ENCODE data around the gene ALDH1B1. TPM values are rescaled to one million over a fixed set of nuclear protein-coding genes. Genes with fewer than 3 reads are reported as not detected.
A peak's percentile ranks its signal among the peaks of the same experiment; 100 is the strongest.

ALDH1B1 gene
- 100 to 1,000 TPM in 2 of 4 donors, 10 to 100 TPM in 2; 35.7 to 162 (median 101) TPM for total RNA-seq
- polyA plus RNA-seq: 10 to 100 TPM; 19.2 to 45.0 (median 24.0) TPM

DNA sequence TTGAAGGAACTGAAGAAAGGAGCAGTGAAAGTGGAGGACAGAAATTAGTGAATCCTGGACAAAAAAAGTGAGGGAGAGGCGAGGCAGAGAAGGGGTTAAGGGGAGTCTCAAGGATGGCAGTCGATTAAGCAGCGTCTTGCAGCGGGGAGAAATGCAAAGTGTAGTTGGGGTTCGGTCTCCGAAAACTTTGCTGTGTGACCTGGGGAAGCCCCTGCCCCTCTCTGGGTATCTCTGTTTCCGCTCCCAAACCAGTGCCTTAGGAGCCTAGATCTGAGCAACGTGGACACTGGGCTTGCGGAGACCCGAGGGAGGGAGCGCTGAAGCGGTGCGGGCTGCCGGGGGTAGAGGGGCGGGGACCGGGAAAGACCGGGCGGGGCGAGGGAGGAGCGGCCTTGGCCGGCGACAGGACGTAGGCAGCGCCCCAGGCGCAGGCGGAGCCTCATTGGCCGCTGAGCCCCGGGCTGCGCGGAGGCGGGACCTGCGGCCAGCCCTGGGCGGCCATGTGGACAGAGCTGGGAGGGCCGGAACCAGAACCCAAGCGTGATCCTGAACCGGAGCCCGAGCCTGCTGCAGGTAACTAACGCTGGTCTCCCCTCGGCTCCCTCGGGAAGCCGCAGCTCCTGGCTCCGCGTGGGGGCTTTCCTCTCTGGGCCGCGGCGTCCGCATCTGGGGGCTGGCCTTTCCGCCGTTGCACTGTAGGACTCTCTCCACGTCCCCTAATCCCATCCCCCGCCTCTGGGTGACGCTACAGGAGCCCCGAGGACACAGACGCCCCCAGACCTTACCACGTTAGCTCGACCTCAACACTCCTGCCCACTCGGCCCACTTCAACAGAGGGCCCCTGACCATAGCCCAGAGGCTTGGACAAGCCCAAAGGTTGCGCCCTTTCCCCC lies at the start of gene ALDH1B1:
ALDH1B1 (plus strand) TSS at position 468 of the 893 bp plus-strand sequence. CDS start 3,047 bp downstream, outside the sequence.
- 0 to 1% methylated on average over 58 of the region's 58 CpGs for WGBS, 2 donors
- DNase-seq: peak; percentile 93
- H3K4me3 ChIP-seq: peak within 1 kb of the TSS; percentile 64 to 88 (median 72)
- H3K9me3 ChIP-seq: no peaks in the 10 kb centered on the region
- H3K4me1 ChIP-seq: peaks cover 0 to 84% (median 59%) of the 10 kb centered on the region in 4 donors
- H3K27me3 ChIP-seq: no peaks in the 10 kb centered on the region
- intact Hi-C loops (cut with DNase I): loop anchor here (5.0 to 10.0 kb wide), 5 partner anchors 328 to 1818 kb away; partner anchors contain the start of genes MELK, POLR1E, SHB and TOMM5
- H3K36me3 ChIP-seq: peaks cover 12 to 20% (median 17%) of the 10 kb centered on the region in 4 donors
- H3K27ac ChIP-seq: peak within 1 kb of the TSS; percentile 84 to 97 (median 88)
- TF ChIP-seq EP300 (IDR thresholded peaks at IDR 0.05) (peak in 1 of 4 donors; percentile 7), POLR2AphosphoS5 (IDR thresholded peaks at IDR 0.05) (peak; percentile 63 to 91 (median 86)), POLR2A (IDR thresholded peaks at IDR 0.05) (peak; percentile 65 to 75), CTCF (IDR thresholded peaks at IDR 0.05) (no peak)

- WGBS, 2 donors: 92 to 95% methylated on average over 3 of the region's 3 CpGs
- H3K27me3 ChIP-seq: no peaks in the 10 kb centered on the region
- no peak for TF ChIP-seq POLR2AphosphoS5 (IDR thresholded peaks at IDR 0.05)
- no peak for TF ChIP-seq POLR2A (IDR thresholded peaks at IDR 0.05)
- TF ChIP-seq CTCF (IDR thresholded peaks at IDR 0.05): no peak
- TF ChIP-seq EP300 (IDR thresholded peaks at IDR 0.05): no peak
- intact Hi-C loops (cut with DNase I): no loop called here
- no peaks in the 10 kb centered on the region for H3K36me3 ChIP-seq
- peaks cover 0 to 9% (median 0%) of the 10 kb centered on the region in 4 donors for H3K4me1 ChIP-seq
- DNase-seq: peak; percentile 26
- H3K9me3 ChIP-seq: no peaks in the 10 kb centered on the region
- H3K27ac ChIP-seq: no peak overlapping the region
- H3K4me3 ChIP-seq: no peak overlapping the region
Measured at GRCh38 chr9:38343037-38343436, 49.5 kb upstream of the ALDH1B1 start.

GRCh38 chr9:38343552-38343951 lies 49.0 kb upstream of the ALDH1B1 start:
- TF ChIP-seq POLR2AphosphoS5 (IDR thresholded peaks at IDR 0.05) (no peak), POLR2A (IDR thresholded peaks at IDR 0.05) (no peak), CTCF (IDR thresholded peaks at IDR 0.05) (no peak), EP300 (IDR thresholded peaks at IDR 0.05) (no peak)
- WGBS, 2 donors: 90 to 94% methylated on average over 6 of the region's 6 CpGs
- Histone ChIP-seq H3K9me3 (no peaks in the 10 kb centered on the region), H3K27me3 (no peaks in the 10 kb centered on the region), H3K27ac (no peak overlapping the region), H3K36me3 (no peaks in the 10 kb centered on the region), H3K4me1 (peaks cover 0 to 9% (median 0%) of the 10 kb centered on the region in 4 donors), H3K4me3 (no peak overlapping the region)
- intact Hi-C loops (cut with DNase I): no loop called here
- DNase-seq: no peak

- H3K4me3 ChIP-seq: no peak overlapping the region
- intact Hi-C loops (cut with DNase I): no loop called here
- no peaks in the 10 kb centered on the region for H3K27me3 ChIP-seq
- H3K27ac ChIP-seq: no peak overlapping the region
- peaks cover 0 to 4% (median 0%) of the 10 kb centered on the region in 4 donors for H3K4me1 ChIP-seq
- H3K36me3 ChIP-seq: no peaks in the 10 kb centered on the region
- WGBS, 2 donors: 80 to 88% methylated on average over 7 of the region's 7 CpGs
- DNase-seq: peak; percentile 37
- H3K9me3 ChIP-seq: no peaks in the 10 kb centered on the region
- TF ChIP-seq CTCF (IDR thresholded peaks at IDR 0.05) (no peak), EP300 (IDR thresholded peaks at IDR 0.05) (no peak), POLR2AphosphoS5 (IDR thresholded peaks at IDR 0.05) (no peak), POLR2A (IDR thresholded peaks at IDR 0.05) (no peak)
Measured at GRCh38 chr9:38344566-38345324, 47.8 kb upstream of the ALDH1B1 start.

Measured in sigmoid colon (tissue), 7 donors.